CD4-positive, alpha-beta T cell treated with Interleukin-6 at 100 ng/mL for 8 hours (primary cell): Measurements from ENCODE around the gene CALR.
"Not testable (repeated sequence)": the region's sequence is repeated elsewhere in the genome, so short reads cannot be mapped to it uniquely, and the experiment has no call there.

Source experiments
- DNase-seq: peaks from one replicate; pipeline ENCODE4 v3.0.0-alpha.2; 2020; ENCODE audit warnings: mixed read lengths, low spot score

Gene CALR

DNA sequence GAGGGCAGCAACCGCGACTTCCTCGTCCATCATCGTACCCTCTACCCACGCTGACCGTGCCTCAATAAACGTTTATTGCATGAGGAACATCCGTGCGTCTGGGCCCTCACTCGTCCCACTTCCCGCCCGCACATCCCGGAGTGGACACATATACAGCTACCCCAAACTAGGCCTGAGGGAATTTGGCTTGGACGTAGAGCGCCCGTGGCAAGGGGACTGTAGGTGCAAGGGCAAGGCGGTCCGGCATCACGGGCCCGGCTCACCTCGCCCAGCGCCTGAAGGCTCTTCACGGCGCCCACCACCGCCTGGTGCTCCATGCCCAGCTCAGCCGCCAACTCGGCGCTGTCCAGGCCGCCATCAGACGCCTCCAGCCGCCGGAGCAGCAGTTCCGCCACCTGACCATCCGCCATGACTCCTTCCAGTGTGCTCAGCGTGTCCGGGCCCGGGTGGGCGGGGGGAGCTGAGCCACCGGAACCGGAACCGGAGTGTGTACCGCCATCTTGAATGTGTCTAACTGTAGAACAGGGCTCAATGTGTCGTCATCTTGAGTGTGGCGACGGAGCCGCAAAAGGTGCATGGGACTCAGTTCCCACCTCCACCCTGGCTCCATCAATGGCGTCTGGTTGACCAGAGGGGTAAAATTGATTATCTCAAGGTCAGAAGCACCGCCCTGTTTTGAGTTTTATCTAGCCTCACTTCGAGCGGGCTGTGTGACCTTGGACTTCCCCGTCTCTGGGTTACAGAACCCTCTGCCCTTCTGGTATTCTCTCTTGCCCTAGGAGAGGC is 4.9 kb upstream of the CALR start, which contains the start of gene FARSA:
FARSA (minus strand) TSS at position 425 of the 786 bp plus-strand sequence; CDS start at position 410, 15 bp downstream.
- peak; percentile 89 for DNase-seq

DNA sequence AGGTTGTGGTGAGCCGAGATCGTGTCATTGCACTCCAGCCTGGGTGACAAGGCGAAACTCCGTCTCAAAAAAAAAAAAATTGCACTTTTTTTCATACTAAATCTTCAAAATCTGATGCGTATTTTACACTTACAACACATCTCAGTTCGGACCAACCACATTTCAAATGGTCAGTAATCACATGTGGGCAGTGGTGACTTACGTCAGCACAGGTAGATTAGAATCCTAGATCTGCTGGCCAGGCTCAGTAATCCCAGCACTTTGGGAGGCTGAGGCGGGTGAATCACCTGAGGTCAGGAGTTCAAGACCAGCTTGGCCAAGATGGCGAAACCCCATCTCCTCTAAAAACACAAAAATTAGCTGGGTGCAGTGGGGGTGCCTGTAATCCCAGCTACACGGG is 3.3 kb upstream of the CALR start:
- no peak for DNase-seq

DNA sequence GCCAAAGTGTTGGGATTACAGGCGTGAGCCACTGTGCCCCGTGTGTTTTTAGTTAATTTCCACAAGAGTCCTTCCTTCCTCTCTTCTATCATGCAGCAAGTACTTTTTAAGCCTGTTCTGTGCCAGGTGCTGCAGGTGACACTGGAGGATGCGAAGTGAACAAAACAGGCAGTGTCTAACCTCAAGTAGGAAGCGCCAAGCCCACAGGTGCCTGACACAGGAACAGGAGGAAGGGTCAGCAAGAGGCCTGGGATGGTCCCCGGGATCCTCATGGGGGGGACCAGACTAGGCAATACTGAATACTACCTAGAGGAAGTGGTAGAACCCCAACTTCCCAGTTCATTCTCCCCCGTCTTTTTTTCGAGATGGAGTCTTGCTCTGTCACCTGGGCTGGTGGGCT is 1.8 kb upstream of the CALR start:
- DNase-seq = no peak

DNA sequence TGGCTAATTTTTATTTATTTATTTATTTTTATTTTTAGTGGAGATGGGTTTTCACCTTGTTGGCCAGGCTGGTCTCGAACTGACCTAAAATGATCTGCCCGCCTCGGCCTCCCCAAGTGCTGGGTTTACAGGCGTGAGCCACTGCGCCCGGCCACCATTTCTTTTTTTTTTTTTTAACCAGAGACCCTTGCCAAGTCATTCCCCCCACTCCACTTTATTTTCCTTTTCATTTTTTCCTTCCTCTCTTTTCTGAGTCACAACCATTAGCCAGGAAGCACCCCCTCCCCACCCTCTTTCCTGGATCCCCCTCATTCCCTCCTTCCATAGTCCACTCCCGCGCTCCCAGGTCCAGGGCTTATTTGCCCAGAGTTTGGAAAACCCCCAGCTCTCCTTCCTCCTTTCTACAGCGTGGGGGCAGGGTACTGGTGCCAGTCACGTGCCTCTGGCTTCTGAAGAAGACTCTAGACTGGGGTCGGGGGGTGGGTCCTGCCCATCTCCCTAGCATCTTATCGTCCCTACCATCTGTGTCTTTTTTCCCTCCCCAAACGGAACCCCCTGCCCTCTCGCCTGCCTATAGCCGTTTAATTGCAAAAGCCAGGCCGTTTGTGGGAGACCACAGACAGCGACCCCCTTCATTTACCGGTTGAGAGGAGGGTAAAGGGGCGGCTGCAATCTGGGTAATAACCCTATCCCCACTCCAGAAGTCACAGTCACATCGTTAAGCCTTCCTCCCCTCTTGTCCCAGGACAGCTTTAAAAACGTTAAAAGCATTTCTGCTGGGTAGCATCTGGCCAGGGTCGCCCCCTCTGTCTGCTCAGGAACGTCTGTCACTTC is 1.1 kb upstream of the CALR start:
- no peak for DNase-seq

DNA sequence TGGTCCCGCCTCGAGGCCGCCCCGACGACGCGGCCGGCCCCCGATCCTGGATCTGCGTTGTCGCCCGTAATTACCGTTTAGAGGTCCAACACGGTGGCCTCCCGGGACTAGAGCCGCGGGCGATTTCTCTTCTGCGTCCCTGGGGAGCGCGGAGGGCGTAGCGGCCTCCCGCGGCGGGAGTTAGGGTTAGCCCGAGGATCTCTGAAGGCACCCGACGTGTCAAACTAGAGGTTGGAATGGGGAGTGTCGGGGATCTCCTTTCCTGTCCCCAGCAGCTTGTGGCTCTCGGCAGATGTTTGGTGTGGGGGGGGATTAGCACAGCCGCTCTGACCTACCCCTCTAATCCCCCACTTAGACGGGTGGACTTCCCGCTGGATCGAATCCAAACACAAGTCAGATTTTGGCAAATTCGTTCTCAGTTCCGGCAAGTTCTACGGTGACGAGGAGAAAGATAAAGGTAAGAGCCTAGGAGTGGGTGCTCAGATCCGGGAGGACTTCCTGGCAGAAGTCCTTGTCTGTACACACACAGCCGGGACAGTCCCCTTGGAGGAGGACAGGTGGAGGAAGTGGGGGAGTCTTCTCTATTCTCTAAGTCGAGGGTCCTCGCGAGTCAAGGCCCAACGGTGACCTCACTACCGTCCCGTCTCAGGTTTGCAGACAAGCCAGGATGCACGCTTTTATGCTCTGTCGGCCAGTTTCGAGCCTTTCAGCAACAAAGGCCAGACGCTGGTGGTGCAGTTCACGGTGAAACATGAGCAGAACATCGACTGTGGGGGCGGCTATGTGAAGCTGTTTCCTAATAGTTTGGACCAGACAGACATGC is 581 bp downstream of the CALR start:
- DNase-seq = peak; percentile 25

DNA sequence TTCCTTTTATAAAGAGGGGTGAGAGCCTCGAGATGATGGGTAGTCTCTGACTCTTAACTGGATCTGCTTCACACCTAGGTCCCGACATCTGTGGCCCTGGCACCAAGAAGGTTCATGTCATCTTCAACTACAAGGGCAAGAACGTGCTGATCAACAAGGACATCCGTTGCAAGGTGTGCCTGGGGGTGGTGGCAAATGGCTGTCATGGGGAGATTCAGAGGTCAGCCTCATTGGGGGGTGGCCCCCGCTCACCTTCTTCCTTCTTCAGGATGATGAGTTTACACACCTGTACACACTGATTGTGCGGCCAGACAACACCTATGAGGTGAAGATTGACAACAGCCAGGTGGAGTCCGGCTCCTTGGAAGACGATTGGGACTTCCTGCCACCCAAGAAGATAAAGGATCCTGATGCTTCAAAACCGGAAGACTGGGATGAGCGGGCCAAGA is 1.6 kb downstream of the CALR start:
- no peak for DNase-seq

DNA sequence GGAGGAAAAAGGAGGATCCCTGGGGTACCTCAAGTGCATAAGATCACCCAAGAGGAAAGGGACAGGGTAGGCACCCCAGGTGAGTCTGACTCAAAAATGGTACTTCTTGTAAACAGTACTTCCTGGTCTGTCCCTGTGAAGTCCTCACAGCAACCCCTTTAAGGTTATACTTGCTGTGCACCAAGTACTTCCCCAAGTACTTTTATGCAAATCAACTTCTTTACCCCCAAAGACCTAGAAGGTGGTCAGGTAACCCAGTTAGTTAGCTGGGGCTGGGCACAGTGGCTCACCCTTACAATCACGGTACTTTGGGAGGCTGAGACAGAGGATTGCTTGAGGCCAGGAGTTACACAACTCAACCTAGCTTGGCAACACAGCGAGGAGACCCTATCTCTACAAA is 2.5 kb downstream of the CALR start:
- DNase-seq = no peak

DNA sequence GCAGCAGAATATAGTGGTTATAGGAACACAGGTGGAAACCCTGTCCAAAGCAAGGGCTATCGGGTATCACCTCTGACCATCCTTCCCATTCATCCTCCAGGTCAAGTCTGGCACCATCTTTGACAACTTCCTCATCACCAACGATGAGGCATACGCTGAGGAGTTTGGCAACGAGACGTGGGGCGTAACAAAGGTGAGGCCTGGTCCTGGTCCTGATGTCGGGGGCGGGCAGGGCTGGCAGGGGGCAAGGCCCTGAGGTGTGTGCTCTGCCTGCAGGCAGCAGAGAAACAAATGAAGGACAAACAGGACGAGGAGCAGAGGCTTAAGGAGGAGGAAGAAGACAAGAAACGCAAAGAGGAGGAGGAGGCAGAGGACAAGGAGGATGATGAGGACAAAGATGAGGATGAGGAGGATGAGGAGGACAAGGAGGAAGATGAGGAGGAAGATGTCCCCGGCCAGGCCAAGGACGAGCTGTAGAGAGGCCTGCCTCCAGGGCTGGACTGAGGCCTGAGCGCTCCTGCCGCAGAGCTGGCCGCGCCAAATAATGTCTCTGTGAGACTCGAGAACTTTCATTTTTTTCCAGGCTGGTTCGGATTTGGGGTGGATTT is 5.1 kb downstream of the CALR start:
- DNase-seq = no peak

DNA sequence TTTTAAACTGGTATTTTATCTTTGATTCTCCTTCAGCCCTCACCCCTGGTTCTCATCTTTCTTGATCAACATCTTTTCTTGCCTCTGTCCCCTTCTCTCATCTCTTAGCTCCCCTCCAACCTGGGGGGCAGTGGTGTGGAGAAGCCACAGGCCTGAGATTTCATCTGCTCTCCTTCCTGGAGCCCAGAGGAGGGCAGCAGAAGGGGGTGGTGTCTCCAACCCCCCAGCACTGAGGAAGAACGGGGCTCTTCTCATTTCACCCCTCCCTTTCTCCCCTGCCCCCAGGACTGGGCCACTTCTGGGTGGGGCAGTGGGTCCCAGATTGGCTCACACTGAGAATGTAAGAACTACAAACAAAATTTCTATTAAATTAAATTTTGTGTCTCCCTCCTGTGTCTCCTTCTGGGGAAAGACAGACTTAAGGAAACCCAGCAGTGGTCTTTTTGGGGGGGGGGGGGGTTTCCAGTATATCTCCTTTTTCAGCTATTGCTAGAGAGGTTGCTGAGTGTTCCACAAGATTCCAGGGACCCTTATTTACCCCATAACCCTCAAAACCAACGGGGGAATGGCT is 5.8 kb downstream of the CALR start:
- no peak for DNase-seq

DNA sequence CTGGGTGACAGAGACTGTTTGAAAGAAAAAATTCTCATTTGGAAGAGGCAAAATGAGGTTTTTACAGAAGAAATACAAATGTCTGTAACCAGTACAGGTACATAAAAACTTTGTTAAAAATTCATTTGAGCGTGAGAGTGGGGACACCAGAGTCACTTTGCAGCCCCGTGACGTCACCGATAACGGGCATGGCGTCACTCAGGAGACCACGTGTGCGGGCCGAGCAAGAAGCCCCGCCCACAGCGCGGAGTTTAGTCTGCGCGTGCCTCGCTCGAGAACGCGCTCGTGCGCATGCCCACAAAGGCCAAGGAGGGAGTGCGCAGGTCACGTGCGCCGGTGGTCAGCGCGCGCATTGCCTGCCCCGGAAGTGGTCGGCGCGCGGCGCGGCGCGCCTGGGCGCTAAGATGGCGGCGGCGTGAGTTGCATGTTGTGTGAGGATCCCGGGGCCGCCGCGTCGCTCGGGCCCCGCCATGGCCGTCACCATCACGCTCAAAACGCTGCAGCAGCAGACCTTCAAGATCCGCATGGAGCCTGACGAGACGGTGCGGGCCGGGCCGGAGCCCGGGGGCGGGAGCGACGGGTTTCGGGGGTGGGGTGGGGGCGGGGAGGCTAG is 7.2 kb downstream of the CALR start, which contains the start of gene RAD23A:
RAD23A (plus strand) TSS at position 384 of the 613 bp plus-strand sequence; CDS start at position 471, 87 bp downstream.
- peak; percentile 96 for DNase-seq

DNA sequence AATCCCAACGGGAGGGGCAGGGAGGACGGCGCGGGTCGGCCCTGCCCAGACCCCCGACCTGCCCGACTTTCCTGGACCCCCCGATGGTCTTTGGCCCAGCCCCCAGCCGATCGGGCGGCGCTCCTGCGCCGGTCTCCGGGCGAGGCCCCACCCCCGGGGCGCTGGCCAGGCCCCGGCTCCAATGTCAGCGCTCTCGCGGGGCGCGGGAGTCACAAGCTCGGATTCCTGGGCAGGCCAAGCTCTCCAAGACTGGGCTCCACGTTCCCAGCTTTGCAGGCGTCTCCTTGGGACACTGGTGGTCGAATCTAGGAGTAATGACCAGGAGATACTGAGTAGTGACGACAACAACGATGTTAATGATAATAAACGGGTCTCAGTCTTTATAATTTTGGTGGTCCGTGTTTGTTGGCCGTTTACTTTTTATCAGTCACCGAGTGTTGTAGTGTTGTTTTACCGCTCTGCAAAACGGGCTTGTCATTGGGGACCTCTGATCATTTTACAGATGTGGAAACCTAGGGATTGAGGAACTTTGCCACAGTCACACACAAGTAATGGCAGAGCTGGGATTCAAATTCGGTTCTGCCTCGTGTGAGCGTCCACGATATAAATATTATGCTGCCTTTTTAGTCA is 7.8 kb downstream of the CALR start:
- peak; percentile 27 for DNase-seq

DNA sequence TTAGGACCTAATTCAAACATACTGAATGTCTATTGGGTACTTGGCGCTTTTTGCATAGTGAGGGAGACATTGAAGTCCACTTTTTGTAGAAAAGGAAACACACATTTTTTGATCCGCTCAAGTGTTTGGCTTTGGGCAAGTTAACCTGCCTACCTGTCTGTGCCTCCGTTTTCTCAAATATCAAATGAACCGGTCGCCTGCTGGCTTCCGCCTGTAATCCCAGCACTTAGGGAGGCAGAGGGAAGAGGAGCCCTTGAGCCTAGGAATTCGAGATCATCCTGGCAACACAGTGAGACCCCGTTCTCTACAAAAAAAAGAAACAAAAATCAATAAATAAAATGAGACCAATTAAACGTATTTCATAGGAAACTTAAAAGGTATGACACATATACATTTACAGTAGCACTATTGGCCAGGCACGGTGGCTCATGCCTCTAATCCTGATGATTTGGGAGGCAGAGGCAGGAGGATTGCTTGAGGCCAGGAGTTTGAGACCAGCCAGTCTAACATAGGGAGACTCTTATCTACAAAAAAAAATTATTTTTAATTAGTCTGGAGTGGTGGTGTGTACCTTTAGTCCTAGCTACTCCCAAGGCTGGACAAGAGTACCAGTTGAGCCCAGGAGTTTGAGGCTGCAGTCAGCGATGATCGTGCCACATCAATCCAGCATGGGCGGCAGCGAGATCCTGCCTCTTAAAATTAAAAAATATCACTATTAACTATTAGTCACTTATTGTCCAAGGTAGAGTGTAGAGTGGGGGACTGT is 8.5 kb downstream of the CALR start:
- no peak for DNase-seq

DNA sequence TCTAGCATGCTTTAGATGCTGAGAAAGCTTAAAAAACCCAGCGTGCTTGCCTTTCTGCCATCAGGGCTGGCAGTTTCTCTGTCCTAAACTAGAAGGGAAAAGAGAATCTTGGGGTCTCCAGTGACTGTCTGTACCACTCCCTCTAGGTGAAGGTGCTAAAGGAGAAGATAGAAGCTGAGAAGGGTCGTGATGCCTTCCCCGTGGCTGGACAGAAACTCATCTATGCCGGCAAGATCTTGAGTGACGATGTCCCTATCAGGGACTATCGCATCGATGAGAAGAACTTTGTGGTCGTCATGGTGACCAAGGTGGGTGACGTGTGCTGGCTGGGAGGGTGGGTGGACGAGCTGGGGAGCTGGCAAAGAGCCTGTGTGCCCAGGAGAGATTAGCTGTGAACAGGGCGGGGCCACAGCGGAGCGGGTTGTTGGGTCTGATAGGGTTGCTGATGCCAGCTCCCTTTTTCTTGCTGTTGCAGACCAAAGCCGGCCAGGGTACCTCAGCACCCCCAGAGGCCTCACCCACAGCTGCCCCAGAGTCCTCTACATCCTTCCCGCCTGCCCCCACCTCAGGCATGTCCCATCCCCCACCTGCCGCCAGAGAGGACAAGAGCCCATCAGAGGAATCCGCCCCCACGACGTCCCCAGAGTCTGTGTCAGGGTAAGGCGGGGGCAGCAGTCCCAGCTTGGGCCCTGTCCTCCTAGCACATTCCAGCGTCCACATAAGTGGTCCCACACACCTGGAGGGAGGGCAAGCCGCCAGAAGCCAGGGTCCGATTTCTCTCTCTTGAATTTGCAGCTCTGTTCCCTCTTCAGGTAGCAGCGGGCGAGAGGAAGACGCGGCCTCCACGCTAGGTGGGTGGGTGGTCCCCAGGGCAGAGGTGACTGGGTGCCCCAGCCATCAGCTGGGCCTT is 9.5 kb downstream of the CALR start:
- no peak for DNase-seq

DNA sequence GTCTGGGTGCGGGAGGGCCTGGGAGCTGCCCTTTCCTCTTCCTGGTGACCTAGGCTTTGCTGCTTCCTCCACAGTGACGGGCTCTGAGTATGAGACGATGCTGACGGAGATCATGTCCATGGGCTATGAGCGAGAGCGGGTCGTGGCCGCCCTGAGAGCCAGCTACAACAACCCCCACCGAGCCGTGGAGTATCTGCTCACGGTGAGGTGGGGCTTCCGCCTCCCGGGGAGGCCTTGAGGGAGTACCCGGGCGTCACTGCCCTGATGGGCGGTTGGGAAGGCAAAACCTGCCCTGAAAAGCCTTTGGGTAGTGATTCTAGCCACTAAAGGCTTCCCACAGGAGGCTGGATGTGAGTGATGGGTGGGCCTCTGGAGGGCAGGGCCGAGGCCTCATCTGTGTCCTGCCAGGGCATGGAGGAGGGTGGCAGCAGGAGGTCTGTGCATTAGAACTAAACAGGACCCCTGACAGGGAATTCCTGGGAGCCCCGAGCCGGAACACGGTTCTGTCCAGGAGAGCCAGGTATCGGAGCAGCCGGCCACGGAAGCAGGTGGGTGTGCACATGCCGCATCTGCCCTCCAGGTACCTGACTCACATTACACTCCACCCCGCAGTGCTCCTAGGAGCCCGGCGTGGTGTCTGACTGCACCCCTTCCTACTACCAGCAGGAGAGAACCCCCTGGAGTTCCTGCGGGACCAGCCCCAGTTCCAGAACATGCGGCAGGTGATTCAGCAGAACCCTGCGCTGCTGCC is 10.4 kb downstream of the CALR start:
- DNase-seq = no peak

DNA sequence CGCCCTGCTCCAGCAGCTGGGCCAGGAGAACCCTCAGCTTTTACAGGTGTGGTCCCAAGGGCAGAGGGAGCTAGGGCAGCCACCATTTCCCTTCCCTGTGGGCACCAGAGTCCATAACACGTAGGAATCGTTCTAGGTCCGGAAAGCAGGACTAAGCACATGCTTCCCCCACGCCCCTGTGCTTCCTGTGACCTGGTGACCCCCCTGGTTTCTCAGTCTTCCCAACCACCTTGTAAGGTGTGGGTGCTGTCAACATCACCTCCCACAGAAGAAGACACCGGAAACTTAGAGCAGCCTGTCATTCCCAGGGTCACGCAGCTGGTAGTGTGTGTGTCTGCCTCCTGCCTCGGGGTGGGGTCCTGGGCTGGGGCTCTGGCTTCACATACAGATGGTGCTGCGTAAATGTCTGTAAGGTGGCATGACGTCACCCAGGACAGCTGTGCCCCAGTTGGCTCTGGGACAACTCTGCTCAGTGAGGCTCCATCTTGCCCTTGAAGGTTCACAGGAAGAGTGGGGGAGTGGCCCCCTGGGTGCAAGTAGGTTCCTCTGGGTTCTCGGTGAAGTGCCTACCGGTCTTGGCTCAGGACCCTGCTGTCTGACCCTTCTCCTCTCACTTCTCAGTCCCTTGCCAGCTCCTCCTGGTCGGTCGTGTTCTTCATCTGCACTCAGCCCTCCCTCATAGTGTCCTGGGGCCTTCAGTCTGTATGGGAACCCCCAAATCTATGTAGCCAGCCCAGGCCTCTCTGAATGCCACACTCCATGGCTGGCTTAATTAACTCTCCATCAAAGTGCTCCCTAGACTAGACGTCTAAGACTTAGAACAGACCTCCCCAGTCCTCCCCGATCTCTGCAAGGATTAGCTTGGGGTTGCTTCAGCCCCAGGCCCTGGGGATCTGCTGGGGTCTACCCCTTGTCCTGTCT is 11.2 kb downstream of the CALR start:
- no peak for DNase-seq

DNA sequence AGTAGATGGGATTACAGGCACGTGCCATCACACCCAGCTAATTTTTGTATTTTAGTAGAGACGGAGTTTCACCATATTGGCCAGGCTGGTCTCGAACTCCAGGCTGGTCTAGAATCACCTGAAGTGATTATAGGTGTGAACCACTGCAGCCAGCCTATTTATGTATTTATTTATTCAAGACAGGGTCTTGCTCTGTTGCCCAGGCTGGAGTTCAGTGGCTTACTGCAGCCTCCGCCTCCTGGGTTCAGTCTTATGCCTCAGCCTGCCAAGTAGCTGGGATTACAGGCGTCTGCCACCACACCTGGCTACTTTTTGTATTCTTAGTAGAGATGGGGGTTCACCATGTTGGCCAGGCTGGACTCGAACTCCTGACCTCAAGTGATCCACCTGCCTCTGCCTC is 13.6 kb downstream of the CALR start:
- not testable (repeated sequence) for DNase-seq
